Measurements from ENCODE around the gene DNAAF6.

The DNAAF6 gene

DNA sequence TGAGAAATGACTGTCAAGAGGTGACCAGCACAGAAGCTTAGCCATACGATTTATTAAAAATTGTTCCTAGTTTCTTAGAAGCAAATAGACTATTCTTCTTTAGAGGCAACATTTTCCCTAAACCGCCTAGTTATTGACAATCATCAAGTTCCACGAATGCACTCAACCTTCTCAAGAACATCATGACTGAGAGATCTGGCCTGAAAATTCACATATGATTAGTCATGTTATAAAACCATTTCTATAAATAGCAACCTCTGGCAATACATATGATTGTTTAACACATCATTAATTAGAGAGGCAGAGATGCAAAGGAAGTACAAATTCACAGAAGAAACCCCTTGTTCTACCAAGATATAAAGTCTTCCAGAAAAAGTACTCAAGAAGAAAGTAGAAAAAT is 6.9 kb upstream of the DNAAF6 start:
- no peak for DNase-seq (ENCODE audit: low read depth)
- no peak overlapping the region for H3K4me3 ChIP-seq (ENCODE audit: low read length)
- no peak for TF ChIP-seq CTCF (conservative IDR thresholded peaks at IDR 0.05; ENCODE audit: low read depth, low read length)

DNA sequence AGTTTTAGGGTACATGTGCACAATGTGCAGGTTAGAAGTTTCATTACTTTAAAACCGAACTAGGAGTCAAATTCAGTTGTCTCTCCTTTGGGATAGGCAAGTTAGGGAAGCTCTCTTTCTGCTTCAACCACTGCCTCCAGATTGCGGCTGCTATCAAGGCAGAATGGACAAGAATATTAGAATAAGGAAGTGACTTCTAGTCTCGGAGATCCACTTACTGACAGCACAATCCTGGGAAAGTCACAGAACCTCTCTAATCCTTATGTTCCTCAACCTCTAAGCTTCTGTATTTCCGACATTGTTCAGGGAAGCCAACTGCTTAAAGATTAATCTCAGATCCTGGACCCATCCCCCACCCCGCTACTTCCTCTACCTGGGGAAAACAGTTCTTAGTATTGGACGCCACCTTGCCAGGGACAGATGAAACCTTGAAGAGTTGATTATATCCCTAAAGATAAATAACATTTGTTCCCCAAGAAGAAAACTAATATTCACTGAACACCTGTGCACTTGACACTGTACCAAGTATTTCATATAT is 2.3 kb upstream of the DNAAF6 start:
- no peak overlapping the region for H3K4me3 ChIP-seq (ENCODE audit: low read length)
- TF ChIP-seq CTCF (conservative IDR thresholded peaks at IDR 0.05; ENCODE audit: low read depth, low read length) = no peak

DNA sequence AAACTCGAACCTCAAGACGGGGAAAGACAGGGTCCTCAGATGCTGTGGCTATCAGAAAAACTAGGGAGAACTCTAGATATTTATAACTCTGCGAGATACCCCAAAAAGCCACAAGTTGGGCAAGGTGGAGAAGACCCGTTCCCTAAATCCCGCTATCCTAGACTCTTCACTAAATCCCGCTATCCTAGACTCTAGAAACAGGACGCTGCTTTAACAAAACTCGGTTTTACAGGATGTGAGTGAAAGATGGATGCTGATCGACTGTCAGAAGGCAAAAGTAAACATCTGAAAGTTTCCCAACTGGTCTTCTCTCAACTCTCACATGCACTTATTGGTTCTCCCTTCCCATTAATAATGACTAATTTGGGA is 270 bp downstream of the DNAAF6 start:
- H3K4me3 ChIP-seq (ENCODE audit: low read length) = no peak overlapping the region
- no peak for DNase-seq (ENCODE audit: low read depth)
- TF ChIP-seq CTCF (conservative IDR thresholded peaks at IDR 0.05; ENCODE audit: low read depth, low read length) = no peak

More for the DNA sequence above, 2.3 kb upstream of the DNAAF6 start:
- no peak for DNase-seq (ENCODE audit: low read depth)

DNA sequence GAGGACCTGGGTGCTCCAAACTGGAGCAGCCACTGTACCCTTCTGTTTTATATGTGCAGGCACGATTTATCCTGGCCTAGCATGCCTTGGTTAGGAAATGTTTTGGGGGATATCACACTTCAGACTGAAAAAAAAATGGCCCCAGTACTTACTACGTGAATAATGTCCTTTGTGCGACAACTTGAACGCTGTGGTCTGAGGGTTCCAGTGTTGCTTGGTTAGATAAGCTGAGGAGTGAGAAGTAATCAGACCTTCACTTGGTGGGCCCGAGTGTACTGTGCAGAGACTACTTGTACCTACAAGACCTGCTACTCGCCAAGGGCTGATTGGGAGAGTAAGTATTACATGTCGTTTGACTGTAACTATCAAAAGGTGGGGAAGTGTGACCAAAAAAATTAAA is 678 bp downstream of the DNAAF6 start:
- no peak overlapping the region for H3K4me3 ChIP-seq (ENCODE audit: low read length)
- no peak for TF ChIP-seq CTCF (conservative IDR thresholded peaks at IDR 0.05; ENCODE audit: low read depth, low read length)
- DNase-seq (ENCODE audit: low read depth) = no peak

- DNase-seq (ENCODE audit: low read depth) = no peak
- TF ChIP-seq CTCF (conservative IDR thresholded peaks at IDR 0.05; ENCODE audit: low read depth, low read length) = no peak
- no peak overlapping the region for H3K4me3 ChIP-seq (ENCODE audit: low read length)
Observed at GRCh38 chrX:107207943-107208342, 1.5 kb downstream of the DNAAF6 start.

DNA sequence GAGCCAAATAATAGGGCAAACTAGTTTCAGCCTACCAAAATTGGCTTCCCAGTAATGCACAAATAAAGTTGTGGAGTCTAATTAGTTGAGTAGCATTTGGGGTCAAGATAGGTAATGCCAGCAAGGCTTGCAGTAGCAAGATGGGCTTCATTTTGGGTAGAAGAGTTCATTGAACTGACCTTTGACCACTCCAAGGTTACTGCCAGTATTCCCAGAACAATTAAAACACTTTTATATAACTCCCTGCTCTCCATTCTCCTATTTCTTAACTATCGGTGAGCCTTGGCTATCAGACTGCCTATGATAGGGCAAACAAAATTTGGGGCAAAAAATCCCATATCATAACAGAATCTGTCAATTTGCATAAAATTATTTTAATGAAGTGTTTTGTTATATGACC is 7.1 kb downstream of the DNAAF6 start:
- H3K4me3 ChIP-seq (ENCODE audit: low read length) = no peak overlapping the region
- DNase-seq (ENCODE audit: low read depth) = no peak
- no peak for TF ChIP-seq CTCF (conservative IDR thresholded peaks at IDR 0.05; ENCODE audit: low read depth, low read length)

DNA sequence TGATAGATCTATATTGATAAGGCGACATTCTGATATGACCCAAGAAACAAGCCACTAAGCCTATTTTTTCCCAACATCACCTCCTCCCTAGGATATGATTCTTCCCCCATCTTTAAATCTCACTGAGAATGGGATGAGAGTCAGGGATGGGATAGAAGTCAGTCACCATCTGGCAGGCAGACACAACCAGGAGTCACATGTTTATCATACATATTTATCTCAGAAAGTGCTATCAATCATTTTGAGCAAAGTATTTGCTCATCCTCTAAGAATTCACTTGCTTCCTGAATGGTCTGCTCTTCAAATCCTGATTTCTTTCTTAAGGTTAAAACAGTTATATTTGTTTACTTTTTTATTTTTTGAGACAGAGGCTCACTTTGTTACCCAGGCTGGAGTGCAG is 20.3 kb downstream of the DNAAF6 start:
- H3K4me3 ChIP-seq (ENCODE audit: low read length) = no peak overlapping the region
- no peak for DNase-seq (ENCODE audit: low read depth)
- no peak for TF ChIP-seq CTCF (conservative IDR thresholded peaks at IDR 0.05; ENCODE audit: low read depth, low read length)

All from retinal pigment epithelial cell (primary cell).